GM12864 (cell line): ENCODE data around the gene SYNGR4.

Experiments
- DNase-seq: peaks from one replicate; pipeline ENCODE4 v3.0.0-alpha.2; 2011; ENCODE audit warnings: low read depth
- H3K4me3 ChIP-seq: 2 replicates; pipeline ENCODE4 v1.5.1; 2011; ENCODE audit warnings: mild to moderate bottlenecking, low read depth, low read length, control low read depth
- TF ChIP-seq, protein P1 (sequence below): IDR thresholded peaks from 2 replicates; pipeline ENCODE4 v1.5.1; 2011; ENCODE audit warnings: low read depth, mild to moderate bottlenecking, moderate library complexity, low read length, control low read depth, inconsistent platforms; ENCODE audit errors: missing control alignments

SYNGR4 gene

GRCh38 chr19:48397263-48398101, 33.3 kb downstream of the SYNGR4 start:
- TF ChIP-seq, protein P1, sequence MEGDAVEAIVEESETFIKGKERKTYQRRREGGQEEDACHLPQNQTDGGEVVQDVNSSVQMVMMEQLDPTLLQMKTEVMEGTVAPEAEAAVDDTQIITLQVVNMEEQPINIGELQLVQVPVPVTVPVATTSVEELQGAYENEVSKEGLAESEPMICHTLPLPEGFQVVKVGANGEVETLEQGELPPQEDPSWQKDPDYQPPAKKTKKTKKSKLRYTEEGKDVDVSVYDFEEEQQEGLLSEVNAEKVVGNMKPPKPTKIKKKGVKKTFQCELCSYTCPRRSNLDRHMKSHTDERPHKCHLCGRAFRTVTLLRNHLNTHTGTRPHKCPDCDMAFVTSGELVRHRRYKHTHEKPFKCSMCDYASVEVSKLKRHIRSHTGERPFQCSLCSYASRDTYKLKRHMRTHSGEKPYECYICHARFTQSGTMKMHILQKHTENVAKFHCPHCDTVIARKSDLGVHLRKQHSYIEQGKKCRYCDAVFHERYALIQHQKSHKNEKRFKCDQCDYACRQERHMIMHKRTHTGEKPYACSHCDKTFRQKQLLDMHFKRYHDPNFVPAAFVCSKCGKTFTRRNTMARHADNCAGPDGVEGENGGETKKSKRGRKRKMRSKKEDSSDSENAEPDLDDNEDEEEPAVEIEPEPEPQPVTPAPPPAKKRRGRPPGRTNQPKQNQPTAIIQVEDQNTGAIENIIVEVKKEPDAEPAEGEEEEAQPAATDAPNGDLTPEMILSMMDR = no peak
- peak overlapping the region; percentile 61 for H3K4me3 ChIP-seq
- DNase-seq = no peak

- DNase-seq = no peak
- peak overlapping the region; percentile 61 for H3K4me3 ChIP-seq
- TF ChIP-seq, protein P1 = no peak
Measured at GRCh38 chr19:48398102-48398374, 33.9 kb downstream of the SYNGR4 start.

DNA sequence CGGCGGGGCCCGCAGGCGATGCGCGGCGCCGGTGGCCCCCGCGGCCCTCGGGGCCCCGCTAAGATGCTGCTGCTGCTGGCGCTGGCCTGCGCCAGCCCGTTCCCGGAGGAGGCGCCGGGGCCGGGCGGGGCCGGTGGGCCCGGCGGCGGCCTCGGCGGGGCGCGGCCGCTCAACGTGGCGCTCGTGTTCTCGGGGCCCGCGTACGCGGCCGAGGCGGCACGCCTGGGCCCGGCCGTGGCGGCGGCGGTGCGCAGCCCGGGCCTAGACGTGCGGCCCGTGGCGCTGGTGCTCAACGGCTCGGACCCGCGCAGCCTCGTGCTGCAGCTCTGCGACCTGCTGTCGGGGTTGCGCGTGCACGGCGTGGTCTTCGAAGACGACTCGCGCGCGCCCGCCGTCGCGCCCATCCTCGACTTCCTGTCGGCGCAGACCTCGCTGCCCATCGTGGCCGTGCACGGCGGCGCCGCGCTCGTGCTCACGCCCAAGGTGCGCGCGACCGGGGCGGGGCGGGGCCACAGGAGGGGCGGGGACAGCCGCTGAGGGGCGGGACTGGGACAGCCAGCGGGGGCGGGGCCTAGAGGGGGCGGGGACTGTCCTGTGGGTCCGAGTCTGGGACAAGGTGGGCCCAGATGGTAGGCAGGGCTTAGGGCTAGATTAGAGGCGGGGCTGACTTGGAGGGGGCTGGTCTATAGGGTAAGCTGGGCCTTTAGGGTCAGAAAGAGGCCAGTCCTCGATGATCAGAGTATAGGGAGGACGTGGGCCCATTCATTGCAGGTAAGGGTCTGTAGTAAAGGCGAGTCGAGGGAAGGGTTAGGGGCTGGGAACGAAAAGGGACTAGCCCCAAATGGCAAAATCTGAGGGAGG, 34.4 kb downstream of the SYNGR4 start:
- peak overlapping the region; percentile 61 for H3K4me3 ChIP-seq
- peak; percentile 79 for DNase-seq
- TF ChIP-seq, protein P1 = no peak

DNA sequence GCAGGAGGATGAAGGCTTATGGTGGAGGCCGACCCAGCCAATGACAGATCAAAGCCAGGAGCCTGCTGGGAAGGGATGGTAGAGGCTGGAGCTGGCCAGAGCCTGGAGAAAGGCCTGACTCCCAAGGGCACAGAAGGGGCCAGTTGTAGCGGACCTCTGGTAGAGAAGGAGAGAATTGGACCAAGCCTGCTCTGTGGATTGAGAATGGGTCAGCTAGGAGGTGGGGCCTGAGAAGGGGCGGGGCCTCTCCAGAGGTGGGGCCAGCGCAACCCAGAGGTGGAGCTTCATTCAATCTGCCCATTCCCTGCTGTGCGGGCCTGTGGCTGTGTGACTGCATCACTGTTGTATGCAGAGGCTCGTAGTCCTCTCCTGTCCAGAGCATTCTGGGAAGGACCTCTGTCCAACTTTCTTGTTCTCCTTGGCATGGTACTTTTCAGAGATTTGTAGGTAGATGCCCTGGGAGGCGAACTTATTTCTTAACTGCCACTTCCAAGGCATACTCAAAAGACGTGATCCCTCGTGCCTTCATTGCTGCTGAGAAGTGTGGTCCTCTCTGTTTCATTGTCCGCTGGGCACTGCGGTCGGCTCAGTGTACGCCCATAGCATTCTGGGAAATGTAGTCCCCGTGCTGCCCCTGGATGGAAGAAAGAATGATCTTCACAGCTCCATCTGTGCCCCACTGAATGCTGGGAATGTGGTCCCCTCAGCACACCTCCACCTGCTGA, 36.0 kb downstream of the SYNGR4 start:
- TF ChIP-seq, protein P1 = no peak
- DNase-seq = no peak
- H3K4me3 ChIP-seq = no peak overlapping the region

GRCh38 chr19:48401287-48401686, 37.1 kb downstream of the SYNGR4 start:
- TF ChIP-seq, protein P1 = no peak
- no peak for DNase-seq
- H3K4me3 ChIP-seq = no peak overlapping the region

- peak; percentile 60 for DNase-seq
- TF ChIP-seq, protein P1 = no peak
Measured at GRCh38 chr19:48403606-48404005, 39.4 kb downstream of the SYNGR4 start.

More at GRCh38 chr19:48403606-48404005, 39.4 kb downstream of the SYNGR4 start:
- no peak overlapping the region for H3K4me3 ChIP-seq
